Stimulated activated naive CD8-positive, alpha-beta T cell treated with anti-CD3 and anti-CD28 coated beads, Interleukin-15, amount 100 ng/mL, for 72 hours (primary cell): ENCODE measurements around the gene GDF9.

ENCODE experiments used
- ATAC-seq: fragments of 150-1000 bp; cut with Tn5 transposase; 2 replicates; pipeline ENCODE4 v1.10.0; 2021; ENCODE audit warnings: mild to moderate bottlenecking, moderate library complexity
- DNase-seq, 2 donors: peaks; one replicate each; pipeline ENCODE4 v3.0.0; 2021 to 2022
- H3K27ac Mint-ChIP-seq, 2 donors: one replicate each; pipeline ENCODE4 v1.8.0; 2022; ENCODE audit warnings: mild to moderate bottlenecking in 2 of 2, mixed read lengths in 2 of 2, moderate library complexity in 2 of 2
- H3K27me3 Mint-ChIP-seq: one replicate; pipeline ENCODE4 v1.8.0; 2022; ENCODE audit warnings: mixed read lengths
- H3K4me1 Mint-ChIP-seq: one replicate; pipeline ENCODE4 v1.8.0; 2022; ENCODE audit warnings: mild to moderate bottlenecking, mixed read lengths
- H3K4me3 Mint-ChIP-seq, 2 donors: one replicate each; pipeline ENCODE4 v1.8.0; 2022; ENCODE audit warnings: mild to moderate bottlenecking in 2 of 2, mixed read lengths in 2 of 2, moderate library complexity in 1 of 2
- H3K9me3 Mint-ChIP-seq, 2 donors: one replicate each; pipeline ENCODE4 v1.8.0; 2022; ENCODE audit warnings: mixed read lengths in 2 of 2

The GDF9 gene

GRCh38 chr5:132866342-132867045, at the start of gene GDF9, which contains the start of gene UQCRQ:
Gene GDF9 (minus strand): TSS chr5:132866469. CDS start chr5:132864533, 1,936 bp downstream.
Gene UQCRQ (plus strand): TSS chr5:132866642. CDS start chr5:132866882, 240 bp downstream.
- H3K27me3 Mint-ChIP-seq = no peaks in the 10 kb centered on the region
- H3K27ac Mint-ChIP-seq = peak within 1 kb of the TSS; percentile 99
- ATAC-seq = peak; percentile 99
- peaks cover 41% of the 10 kb centered on the region for H3K4me1 Mint-ChIP-seq
- peak within 1 kb of the TSS; percentile 97 to 98 for H3K4me3 Mint-ChIP-seq
- no peaks in the 10 kb centered on the region for H3K9me3 Mint-ChIP-seq
- peak; percentile 88 to 96 for DNase-seq

- H3K27me3 Mint-ChIP-seq = no peaks in the 10 kb centered on the region
- H3K27ac Mint-ChIP-seq = no peak overlapping the region
- H3K9me3 Mint-ChIP-seq = no peaks in the 10 kb centered on the region
- ATAC-seq = no peak
- H3K4me3 Mint-ChIP-seq = no peak overlapping the region
- DNase-seq = no peak
- no peaks in the 10 kb centered on the region for H3K4me1 Mint-ChIP-seq
Observed at GRCh38 chr5:132915681-132916080, 49.4 kb upstream of the GDF9 start.

GRCh38 chr5:132909702-132910101, 43.4 kb upstream of the GDF9 start:
- ATAC-seq (no peak), DNase-seq (no peak)
- no peaks in the 10 kb centered on the region for H3K27me3 Mint-ChIP-seq
- no peak overlapping the region for H3K27ac Mint-ChIP-seq
- H3K9me3 Mint-ChIP-seq = no peaks in the 10 kb centered on the region
- no peak overlapping the region for H3K4me3 Mint-ChIP-seq
- peaks cover 7% of the 10 kb centered on the region for H3K4me1 Mint-ChIP-seq

- H3K4me3 Mint-ChIP-seq = no peak overlapping the region
- ATAC-seq (no peak), DNase-seq (no peak)
- no peaks in the 10 kb centered on the region for H3K27me3 Mint-ChIP-seq
- peaks cover 7% of the 10 kb centered on the region for H3K4me1 Mint-ChIP-seq
- H3K9me3 Mint-ChIP-seq = no peaks in the 10 kb centered on the region
- H3K27ac Mint-ChIP-seq = no peak overlapping the region
Observed at GRCh38 chr5:132907161-132907560, 40.9 kb upstream of the GDF9 start.

DNA sequence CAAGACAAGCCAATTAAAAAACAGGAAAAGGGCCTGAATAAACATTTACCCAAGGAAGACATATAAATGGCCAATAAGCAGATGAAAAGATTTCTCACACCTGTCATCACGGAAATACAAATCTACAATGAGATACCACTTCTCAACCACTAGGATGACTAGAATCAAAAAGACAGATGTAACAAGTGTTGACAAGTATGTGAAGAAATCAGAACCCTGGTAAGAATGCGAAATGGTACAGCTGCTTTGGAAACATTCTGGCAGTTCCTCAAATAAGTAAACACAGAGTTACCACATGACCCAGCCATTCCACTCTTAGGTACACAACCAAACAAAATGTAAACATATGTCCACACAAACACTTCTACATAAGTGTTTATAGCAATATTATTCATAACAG, 39.7 kb upstream of the GDF9 start:
- no peak overlapping the region for H3K27ac Mint-ChIP-seq
- H3K4me3 Mint-ChIP-seq = no peak overlapping the region
- ATAC-seq = no peak
- H3K9me3 Mint-ChIP-seq = no peaks in the 10 kb centered on the region
- DNase-seq = no peak
- no peaks in the 10 kb centered on the region for H3K27me3 Mint-ChIP-seq
- peaks cover 7% of the 10 kb centered on the region for H3K4me1 Mint-ChIP-seq

DNA sequence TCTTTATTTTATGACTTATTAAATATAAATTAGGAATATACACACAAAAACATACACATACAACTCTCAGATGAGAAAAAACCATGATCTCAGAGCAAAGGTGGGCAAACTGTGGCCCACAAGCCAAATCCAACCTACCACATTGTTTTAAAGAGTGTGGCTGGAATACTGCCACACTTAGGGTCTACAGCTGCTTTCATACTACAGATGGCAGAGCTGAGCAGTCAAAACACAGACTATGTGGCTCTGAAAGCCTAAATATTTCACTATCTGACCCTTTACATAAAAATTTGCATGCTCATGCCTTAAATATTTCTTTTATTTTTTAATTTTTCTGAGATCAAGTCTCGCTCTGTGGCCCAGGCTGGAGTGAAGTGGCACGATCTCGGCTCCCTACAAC, 35.5 kb upstream of the GDF9 start:
- Mint-ChIP-seq H3K9me3 (no peaks in the 10 kb centered on the region), H3K27ac (no peak overlapping the region), H3K4me1 (peaks cover 14% of the 10 kb centered on the region), H3K27me3 (no peaks in the 10 kb centered on the region), H3K4me3 (no peak overlapping the region)
- no peak for ATAC-seq
- DNase-seq = no peak

- Mint-ChIP-seq H3K27ac (peak overlapping the region in 1 of 2 donors; percentile 42), H3K4me3 (no peak overlapping the region), H3K4me1 (peaks cover 20% of the 10 kb centered on the region), H3K9me3 (no peaks in the 10 kb centered on the region), H3K27me3 (no peaks in the 10 kb centered on the region)
- no peak for ATAC-seq
- no peak for DNase-seq
Observed at GRCh38 chr5:132901036-132901435, 34.8 kb upstream of the GDF9 start.

GRCh38 chr5:132898094-132898493, 31.8 kb upstream of the GDF9 start:
- DNase-seq (no peak), ATAC-seq (no peak)
- H3K4me3 Mint-ChIP-seq = no peak overlapping the region
- no peak overlapping the region for H3K27ac Mint-ChIP-seq
- no peaks in the 10 kb centered on the region for H3K9me3 Mint-ChIP-seq
- H3K27me3 Mint-ChIP-seq = no peaks in the 10 kb centered on the region
- peaks cover 13% of the 10 kb centered on the region for H3K4me1 Mint-ChIP-seq

DNA sequence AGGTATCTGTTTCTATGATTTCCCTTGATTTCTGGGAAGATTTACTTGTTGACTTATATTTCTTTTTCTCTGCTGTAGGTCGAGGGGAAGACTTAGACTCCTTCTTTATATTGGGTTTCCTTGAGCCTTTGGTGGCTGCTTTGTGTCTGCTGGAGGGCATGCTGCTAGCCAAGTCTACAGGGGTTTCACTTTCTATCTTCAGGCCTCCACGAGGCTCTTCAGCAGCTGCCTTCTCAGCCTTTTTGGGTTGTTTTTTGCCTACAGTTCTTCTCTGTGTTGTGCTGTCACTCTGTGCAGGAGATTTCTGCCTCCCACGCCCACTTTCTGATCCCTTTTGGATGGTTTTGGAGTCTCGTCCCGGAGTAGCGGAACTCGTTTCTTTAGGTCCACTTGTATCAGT, 30.4 kb upstream of the GDF9 start:
- no peak for ATAC-seq
- peaks cover 13% of the 10 kb centered on the region for H3K4me1 Mint-ChIP-seq
- no peaks in the 10 kb centered on the region for H3K27me3 Mint-ChIP-seq
- DNase-seq = no peak
- no peaks in the 10 kb centered on the region for H3K9me3 Mint-ChIP-seq
- no peak overlapping the region for H3K4me3 Mint-ChIP-seq
- no peak overlapping the region for H3K27ac Mint-ChIP-seq

DNA sequence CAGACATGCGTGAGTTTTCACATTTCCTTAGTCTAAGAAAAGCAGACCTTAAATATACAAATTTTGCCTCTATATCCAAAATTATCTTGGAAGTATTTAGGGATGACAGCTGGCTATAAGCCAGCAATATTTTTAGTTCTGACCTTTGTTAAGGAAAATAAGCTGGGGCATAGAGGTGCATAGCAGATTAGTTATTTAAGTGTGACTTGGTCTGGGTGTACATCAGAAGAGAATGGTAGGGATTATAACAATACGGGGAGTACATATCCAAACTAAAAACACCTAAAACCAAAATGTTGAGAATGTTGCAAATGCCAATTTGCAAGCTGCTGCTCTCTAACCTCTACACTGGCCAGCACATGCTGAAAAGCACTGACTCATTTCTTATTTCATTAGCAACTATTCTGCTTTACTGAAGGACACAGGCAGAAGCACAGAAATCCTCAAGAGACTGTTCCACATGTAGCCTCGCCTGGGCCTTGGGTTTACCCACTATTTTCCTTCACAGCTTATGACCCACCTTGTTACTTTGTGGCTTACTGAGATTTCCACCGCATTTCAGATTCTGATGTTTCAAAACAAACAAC, 29.5 kb upstream of the GDF9 start:
- Mint-ChIP-seq H3K27ac (peak overlapping the region; percentile 16 to 65), H3K9me3 (no peaks in the 10 kb centered on the region), H3K4me1 (peaks cover 13% of the 10 kb centered on the region), H3K27me3 (no peaks in the 10 kb centered on the region), H3K4me3 (no peak overlapping the region)
- no peak for ATAC-seq
- no peak for DNase-seq

DNA sequence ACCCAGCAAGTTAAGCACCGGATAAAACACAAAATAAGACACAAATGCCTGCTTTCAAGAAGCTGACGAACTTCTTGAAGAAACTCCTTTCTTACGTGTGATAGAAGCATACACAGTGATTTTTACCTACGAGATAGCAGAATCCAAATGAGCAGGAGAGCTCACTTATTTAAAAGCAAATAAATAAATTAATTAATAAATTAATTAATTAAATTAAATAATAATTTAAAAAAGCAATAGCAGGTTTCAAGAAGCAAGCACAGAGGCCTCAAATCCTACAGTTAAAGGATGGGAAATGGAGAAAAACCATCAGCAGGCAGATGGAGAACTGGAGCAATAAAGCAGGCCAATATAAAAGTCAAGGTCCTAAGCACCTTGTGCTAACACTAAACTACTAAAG, 24.5 kb upstream of the GDF9 start:
- DNase-seq (no peak), ATAC-seq (no peak)
- H3K9me3 Mint-ChIP-seq = no peaks in the 10 kb centered on the region
- no peak overlapping the region for H3K4me3 Mint-ChIP-seq
- H3K4me1 Mint-ChIP-seq = peaks cover 6% of the 10 kb centered on the region
- no peaks in the 10 kb centered on the region for H3K27me3 Mint-ChIP-seq
- no peak overlapping the region for H3K27ac Mint-ChIP-seq

- H3K27ac Mint-ChIP-seq = peak overlapping the region in 1 of 2 donors; percentile 80
Observed at GRCh38 chr5:132889501-132889900, 23.2 kb upstream of the GDF9 start.

GRCh38 chr5:132887283-132887682, 21.0 kb upstream of the GDF9 start:
- Mint-ChIP-seq H3K9me3 (no peaks in the 10 kb centered on the region), H3K27me3 (no peaks in the 10 kb centered on the region), H3K27ac (no peak overlapping the region), H3K4me1 (peaks cover 14% of the 10 kb centered on the region), H3K4me3 (no peak overlapping the region)
- no peak for ATAC-seq
- DNase-seq = no peak

More at GRCh38 chr5:132889501-132889900, 23.2 kb upstream of the GDF9 start:
- Mint-ChIP-seq H3K9me3 (no peaks in the 10 kb centered on the region), H3K27me3 (no peaks in the 10 kb centered on the region), H3K4me1 (peaks cover 14% of the 10 kb centered on the region), H3K4me3 (no peak overlapping the region)
- no peak for ATAC-seq
- DNase-seq = no peak

- no peak for DNase-seq
- ATAC-seq = no peak
- Mint-ChIP-seq H3K27me3 (no peaks in the 10 kb centered on the region), H3K9me3 (no peaks in the 10 kb centered on the region), H3K27ac (no peak overlapping the region), H3K4me1 (peaks cover 14% of the 10 kb centered on the region), H3K4me3 (no peak overlapping the region)
Observed at GRCh38 chr5:132886064-132886823, 20.0 kb upstream of the GDF9 start.

DNA sequence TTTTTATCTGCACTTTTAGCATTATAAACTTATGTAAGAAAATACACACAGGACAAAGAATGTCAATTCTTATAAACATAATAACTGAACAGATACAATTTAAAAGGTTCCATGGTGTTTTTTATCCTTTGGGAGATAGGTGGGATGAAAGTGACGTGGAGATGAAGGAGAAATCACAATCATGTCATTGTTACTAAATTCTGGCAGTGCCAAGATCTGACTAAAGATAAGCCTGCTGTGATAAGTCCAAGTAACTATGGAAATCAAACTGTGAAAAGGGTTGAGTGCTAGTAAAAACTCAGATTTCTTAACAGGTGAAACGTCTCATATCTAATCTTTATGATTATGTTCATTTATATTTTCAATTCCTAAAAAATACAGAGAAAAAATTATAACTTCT, 18.3 kb upstream of the GDF9 start:
- no peaks in the 10 kb centered on the region for H3K27me3 Mint-ChIP-seq
- ATAC-seq = no peak
- no peak overlapping the region for H3K4me3 Mint-ChIP-seq
- no peak for DNase-seq
- peaks cover 7% of the 10 kb centered on the region for H3K4me1 Mint-ChIP-seq
- no peak overlapping the region for H3K27ac Mint-ChIP-seq
- H3K9me3 Mint-ChIP-seq = no peaks in the 10 kb centered on the region

DNA sequence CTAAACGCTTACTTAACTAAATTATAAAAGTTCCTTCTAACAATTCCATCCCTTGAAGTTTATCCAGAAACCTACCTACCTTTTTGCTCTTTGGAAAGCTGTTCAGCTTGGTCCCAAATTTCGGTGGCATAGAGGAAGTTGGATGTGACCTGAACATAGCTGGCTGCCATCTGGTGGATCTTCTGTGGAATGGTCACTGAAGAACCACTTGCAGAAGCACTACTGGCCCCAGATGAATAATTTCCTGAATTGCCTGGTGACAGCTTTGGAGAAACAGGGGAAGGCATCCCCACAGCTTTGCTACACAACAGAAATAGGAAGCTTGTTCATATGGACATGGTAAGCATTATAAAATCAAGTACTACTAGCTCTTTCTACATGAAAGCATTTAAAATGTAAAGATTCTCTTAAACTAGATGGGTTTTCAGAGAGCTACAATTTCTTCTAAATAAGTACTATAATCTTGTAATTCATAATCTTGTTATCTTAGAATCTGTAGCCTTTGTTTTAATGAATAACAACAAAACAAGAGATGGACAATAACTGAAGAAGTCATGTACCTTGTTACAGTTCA, 17.1 kb upstream of the GDF9 start:
- no peaks in the 10 kb centered on the region for H3K9me3 Mint-ChIP-seq
- DNase-seq = peak; percentile 19 to 31
- no peak overlapping the region for H3K27ac Mint-ChIP-seq

More for the DNA sequence above, 17.1 kb upstream of the GDF9 start:
- H3K27me3 Mint-ChIP-seq = no peaks in the 10 kb centered on the region
- H3K4me1 Mint-ChIP-seq = peaks cover 7% of the 10 kb centered on the region
- no peak overlapping the region for H3K4me3 Mint-ChIP-seq
- ATAC-seq = peak; percentile 64
